Hypothalamus (tissue), 51 donors: ENCODE data around the gene EFNB2.

ENCODE experiments used
- DNase-seq, 51 donors: peaks; one replicate each; lab custom pipeline; 2025; lab: John Stamatoyannopoulos, UW

EFNB2 gene

GRCh38 chr13:106551751-106552150, 16.3 kb upstream of the EFNB2 start:
- no peak for DNase-seq

- DNase-seq = no peak
Observed at GRCh38 chr13:106551350-106551749, 15.9 kb upstream of the EFNB2 start.

- DNase-seq = no peak
Observed at GRCh38 chr13:106550570-106551135, 15.2 kb upstream of the EFNB2 start.

- no peak for DNase-seq
Observed at GRCh38 chr13:106548064-106548696, 12.7 kb upstream of the EFNB2 start.

GRCh38 chr13:106541826-106542225, 6.4 kb upstream of the EFNB2 start:
- DNase-seq = no peak

GRCh38 chr13:106540613-106541012, 5.2 kb upstream of the EFNB2 start:
- no peak for DNase-seq

GRCh38 chr13:106537521-106537920, 2.1 kb upstream of the EFNB2 start:
- no peak for DNase-seq

GRCh38 chr13:106536244-106537034, 977 bp upstream of the EFNB2 start:
- DNase-seq = peak; percentile 21 to 94 (median 79)

GRCh38 chr13:106534639-106535551, 567 bp downstream of the EFNB2 start:
- DNase-seq = peak in 4 of 51 donors; percentile 12 to 66 (median 32)

GRCh38 chr13:106533943-106534638, 1.4 kb downstream of the EFNB2 start:
- DNase-seq = peak in 25 of 51 donors; percentile 9 to 77 (median 31)

- DNase-seq = peak in 50 of 51 donors; percentile 1 to 88 (median 66)
Observed at GRCh38 chr13:106533101-106533942, 2.1 kb downstream of the EFNB2 start.

- peak in 10 of 51 donors; percentile 5 to 71 (median 22) for DNase-seq
Observed at GRCh38 chr13:106532111-106532929, 3.1 kb downstream of the EFNB2 start.

GRCh38 chr13:106530980-106531481, 4.4 kb downstream of the EFNB2 start:
- DNase-seq = peak in 2 of 51 donors; percentile 23 to 25

GRCh38 chr13:106530171-106530851, 5.2 kb downstream of the EFNB2 start:
- DNase-seq = peak in 1 of 51 donors; percentile 15

GRCh38 chr13:106529415-106530170, 5.9 kb downstream of the EFNB2 start:
- no peak for DNase-seq

GRCh38 chr13:106528718-106529414, 6.6 kb downstream of the EFNB2 start:
- DNase-seq = no peak
